H9 (cell line): ENCODE results near the gene LMX1A. TPM values are rescaled to one million over a fixed set of nuclear protein-coding genes. Genes with fewer than 3 reads are reported as not detected.

Experiments
- DNase-seq: peaks from one replicate; pipeline ENCODE4 v3.0.0-alpha.2; 2017
- H2AFZ ChIP-seq: one replicate; pipeline ENCODE4 v1.6.1; 2013; ENCODE audit warnings: mild to moderate bottlenecking, low read length, control low read depth, moderate library complexity
- H2AK5ac ChIP-seq: 2 replicates; pipeline ENCODE4 v1.6.1; 2013; ENCODE audit warnings: low read length, control low read depth, mixed read lengths; ENCODE audit not compliant: insufficient read length
- H2BK120ac ChIP-seq: one replicate; pipeline ENCODE4 v1.6.1; 2013; ENCODE audit warnings: low read depth, mild to moderate bottlenecking, low read length, control low read depth, inconsistent platforms; ENCODE audit not compliant: poor library complexity, severe bottlenecking
- H2BK12ac ChIP-seq: 2 replicates; pipeline ENCODE4 v1.6.1; 2013; ENCODE audit warnings: low read length, control low read depth, mixed read lengths, low read depth; ENCODE audit not compliant: insufficient read length
- H2BK15ac ChIP-seq: 2 replicates; pipeline ENCODE4 v1.6.1; 2013; ENCODE audit warnings: low read depth, low read length, control low read depth
- H2BK20ac ChIP-seq: one replicate; pipeline ENCODE4 v1.6.1; 2013; ENCODE audit warnings: low read depth, mild to moderate bottlenecking, low read length, control low read depth, inconsistent platforms; ENCODE audit not compliant: poor library complexity, severe bottlenecking
- H2BK5ac ChIP-seq: 2 replicates; pipeline ENCODE4 v1.6.1; 2013; ENCODE audit warnings: low read length, control low read depth, mixed read lengths; ENCODE audit not compliant: insufficient read length
- H3K14ac ChIP-seq: 2 replicates; pipeline ENCODE4 v1.6.1; 2013; ENCODE audit warnings: low read length, control low read depth; ENCODE audit not compliant: insufficient read depth
- H3K18ac ChIP-seq: 2 replicates; pipeline ENCODE4 v1.6.1; 2013; ENCODE audit warnings: low read depth, mild to moderate bottlenecking, mixed read lengths, low read length, control low read depth; ENCODE audit not compliant: insufficient read length
- H3K23ac ChIP-seq: 2 replicates; pipeline ENCODE4 v1.6.1; 2013; ENCODE audit warnings: low read length, control low read depth, mixed read lengths, low read depth; ENCODE audit not compliant: insufficient read length
- H3K23me2 ChIP-seq: 2 replicates; pipeline ENCODE4 v1.6.1; 2013; ENCODE audit warnings: low read depth, mild to moderate bottlenecking, mixed read lengths, low read length, control low read depth; ENCODE audit not compliant: insufficient read length, poor library complexity, severe bottlenecking
- H3K27ac ChIP-seq: 2 replicates; pipeline ENCODE4 v1.5.1; 2013; ENCODE audit warnings: low read length, control low read depth, mixed read lengths, low read depth; ENCODE audit not compliant: insufficient read length
- H3K27me3 ChIP-seq: 2 replicates; pipeline ENCODE4 v1.6.1; 2013; ENCODE audit warnings: low read length, control low read depth, inconsistent platforms; ENCODE audit not compliant: insufficient read depth
- H3K4ac ChIP-seq: 2 replicates; pipeline ENCODE4 v1.6.1; 2013; ENCODE audit warnings: low read depth, mild to moderate bottlenecking, control low read depth, inconsistent platforms, low read length, moderate library complexity
- H3K4me1 ChIP-seq: 2 replicates; pipeline ENCODE4 v1.6.1; 2013; ENCODE audit warnings: low read length, control low read depth, inconsistent platforms; ENCODE audit not compliant: insufficient read depth
- H3K4me2 ChIP-seq: 2 replicates; pipeline ENCODE4 v1.6.1; 2013; ENCODE audit warnings: low read length, control low read depth, mixed read lengths; ENCODE audit not compliant: insufficient read length, insufficient read depth
- H3K56ac ChIP-seq: 2 replicates; pipeline ENCODE4 v1.6.1; 2013; ENCODE audit warnings: low read depth, mild to moderate bottlenecking, mixed read lengths, low read length, control low read depth; ENCODE audit not compliant: insufficient read length
- H3K79me1 ChIP-seq: 2 replicates; pipeline ENCODE4 v1.6.1; 2013; ENCODE audit warnings: low read depth, mild to moderate bottlenecking, moderate library complexity, low read length, control low read depth, inconsistent platforms; ENCODE audit not compliant: insufficient read depth, poor library complexity, severe bottlenecking
- H3K79me2 ChIP-seq: 2 replicates; pipeline ENCODE4 v1.6.1; 2013; ENCODE audit warnings: low read length, control low read depth, inconsistent platforms; ENCODE audit not compliant: insufficient read depth
- H3K9ac ChIP-seq: 2 replicates; pipeline ENCODE4 v1.6.1; 2013; ENCODE audit warnings: low read length, control low read depth, mixed read lengths; ENCODE audit not compliant: insufficient read length; ENCODE audit errors: extremely low read depth
- H3K9me3 ChIP-seq: one replicate; pipeline ENCODE4 v1.6.1; 2013; ENCODE audit warnings: low read depth, low read length, inconsistent platforms; ENCODE audit not compliant: control insufficient read depth
- H3T11ph ChIP-seq: one replicate; pipeline ENCODE4 v1.6.1; 2013; ENCODE audit warnings: mild to moderate bottlenecking, low read length, control low read depth, inconsistent platforms
- H4K20me1 ChIP-seq: one replicate; pipeline ENCODE4 v1.6.1; 2013; ENCODE audit not compliant: control insufficient read depth, insufficient read length, insufficient read depth
- H4K5ac ChIP-seq: 2 replicates; pipeline ENCODE4 v1.6.1; 2013; ENCODE audit warnings: low read depth, mild to moderate bottlenecking, mixed read lengths, low read length, control low read depth; ENCODE audit not compliant: insufficient read length
- H4K8ac ChIP-seq: replicated peaks from 2 replicates; pipeline ENCODE4 v1.6.1; 2013; ENCODE audit warnings: low read length, control low read depth, mixed read lengths, low read depth; ENCODE audit not compliant: insufficient read length
- H4K91ac ChIP-seq: 2 replicates; pipeline ENCODE4 v1.6.1; 2013; ENCODE audit warnings: low read depth, mild to moderate bottlenecking, moderate library complexity, mixed read lengths, low read length, control low read depth; ENCODE audit not compliant: insufficient read length
- H3K27ac Mint-ChIP-seq, 3 experiments: 2 replicates in 2 of 3; 3 replicates in 1 of 3; pipeline ENCODE4 v1.8.0; 2020 to 2021; ENCODE audit warnings: mixed read lengths in 3 of 3, mild to moderate bottlenecking in 1 of 3, moderate library complexity in 1 of 3
- H3K27me3 Mint-ChIP-seq: 2 replicates; pipeline ENCODE4 v1.8.0; 2021; ENCODE audit warnings: low read depth, mild to moderate bottlenecking, moderate library complexity, mixed read lengths
- H3K36me3 Mint-ChIP-seq, 3 experiments: 2 replicates in 2 of 3; 3 replicates in 1 of 3; pipeline ENCODE4 v1.8.0; 2020 to 2021; ENCODE audit warnings: low read depth in 3 of 3, mixed read lengths in 3 of 3; ENCODE audit not compliant: insufficient read depth in 1 of 3
- H3K4me1 Mint-ChIP-seq, 2 experiments: 2 replicates each; pipeline ENCODE4 v1.8.0; 2020; ENCODE audit warnings: mixed read lengths in 2 of 2
- H3K4me3 Mint-ChIP-seq, 2 experiments: 2 replicates in 1 of 2; 3 replicates in 1 of 2; pipeline ENCODE4 v1.8.0; 2020 to 2021; ENCODE audit warnings: mild to moderate bottlenecking in 2 of 2, mixed read lengths in 2 of 2, moderate library complexity in 1 of 2
- H3K9me3 Mint-ChIP-seq, 2 experiments: 2 replicates in 1 of 2; 3 replicates in 1 of 2; pipeline ENCODE4 v1.8.0; 2020; ENCODE audit warnings: mild to moderate bottlenecking in 2 of 2, mixed read lengths in 2 of 2, moderate library complexity in 1 of 2
- WGBS: extraction: QIAGEN DNeasy Blood & Tissue Kit; methylation state at CpG from one replicate; pipeline ENCODE4 v1.1.7; 2013; ENCODE audit warnings: missing lambda C conversion rate, low lambda C conversion rate, mixed read lengths; ENCODE audit not compliant: insufficient read length; ENCODE audit errors: extremely low coverage; 5-methylcytosine and 5-hydroxymethylcytosine counted together
- total RNA-seq: library from RNA; stranded (reverse); gene quantifications from 2 replicates; pipeline ENCODE4 v1.2.1, GENCODE V29; 2021
- TF ChIP-seq, protein P1 (sequence below): fragments of 200-600 bp; sonication (generic); conservative IDR thresholded peaks from 3 replicates; pipeline ENCODE4 v1.8.0; 2021; ENCODE audit warnings: antibody characterized with exemption, mild to moderate bottlenecking

The LMX1A gene
- total RNA-seq, 1 experiment from 2014 or later = not detected

DNA sequence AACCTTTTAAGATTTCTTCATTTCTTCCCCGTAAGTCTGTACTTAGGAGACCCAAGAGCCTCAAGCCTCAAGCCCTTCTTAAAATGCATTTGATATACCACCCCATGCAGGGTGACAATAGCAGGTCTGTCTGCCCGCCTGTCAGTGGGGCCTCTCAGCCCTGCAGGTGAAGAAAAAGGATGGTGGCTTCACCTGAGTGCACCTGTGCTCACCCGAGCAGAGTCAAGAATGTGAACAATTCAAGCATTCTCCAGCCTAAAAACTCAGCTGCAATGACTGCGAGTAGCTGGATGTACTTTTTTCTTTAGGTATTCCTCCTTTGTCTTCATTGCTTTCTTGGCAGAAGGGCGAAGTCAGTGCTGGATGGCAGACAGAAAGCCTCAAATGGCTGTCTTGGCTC lies 203.3 kb downstream of the LMX1A start:
- Histone ChIP-seq H4K5ac (no peak overlapping the region), H3K9me3 (no peaks in the 10 kb centered on the region), H3K4me1 (no peaks in the 10 kb centered on the region), H3K79me2 (no peaks in the 10 kb centered on the region), H2BK12ac (no peak overlapping the region), H2BK5ac (no peak overlapping the region), H3K9ac (no peak overlapping the region), H4K20me1 (no peaks in the 10 kb centered on the region), H3T11ph (no peak overlapping the region), H3K23me2 (no peaks in the 10 kb centered on the region), H2AK5ac (no peak overlapping the region), H2BK20ac (no peak overlapping the region), H3K27ac (no peak overlapping the region), H3K56ac (no peak overlapping the region), H3K79me1 (no peaks in the 10 kb centered on the region), H3K14ac (no peak overlapping the region), H3K4me2 (no peak overlapping the region), H3K23ac (no peak overlapping the region), H3K18ac (no peak overlapping the region), H4K91ac (no peak overlapping the region), H4K8ac (no peak overlapping the region), H3K4ac (no peak overlapping the region), H2BK15ac (no peak overlapping the region), H2BK120ac (no peak overlapping the region), H2AFZ (no peak overlapping the region), H3K27me3 (no peaks in the 10 kb centered on the region)
- Mint-ChIP-seq H3K27ac (no peak overlapping the region), H3K4me1 (peaks cover 7 to 8% of the 10 kb centered on the region in 2 experiments), H3K9me3 (no peaks in the 10 kb centered on the region), H3K27me3 (peaks cover 27% of the 10 kb centered on the region), H3K4me3 (no peak overlapping the region), H3K36me3 (no peaks in the 10 kb centered on the region)
- no peak for DNase-seq
- no CpG with 5 or more reads among the region's 5 CpGs for WGBS
- TF ChIP-seq, protein P1, sequence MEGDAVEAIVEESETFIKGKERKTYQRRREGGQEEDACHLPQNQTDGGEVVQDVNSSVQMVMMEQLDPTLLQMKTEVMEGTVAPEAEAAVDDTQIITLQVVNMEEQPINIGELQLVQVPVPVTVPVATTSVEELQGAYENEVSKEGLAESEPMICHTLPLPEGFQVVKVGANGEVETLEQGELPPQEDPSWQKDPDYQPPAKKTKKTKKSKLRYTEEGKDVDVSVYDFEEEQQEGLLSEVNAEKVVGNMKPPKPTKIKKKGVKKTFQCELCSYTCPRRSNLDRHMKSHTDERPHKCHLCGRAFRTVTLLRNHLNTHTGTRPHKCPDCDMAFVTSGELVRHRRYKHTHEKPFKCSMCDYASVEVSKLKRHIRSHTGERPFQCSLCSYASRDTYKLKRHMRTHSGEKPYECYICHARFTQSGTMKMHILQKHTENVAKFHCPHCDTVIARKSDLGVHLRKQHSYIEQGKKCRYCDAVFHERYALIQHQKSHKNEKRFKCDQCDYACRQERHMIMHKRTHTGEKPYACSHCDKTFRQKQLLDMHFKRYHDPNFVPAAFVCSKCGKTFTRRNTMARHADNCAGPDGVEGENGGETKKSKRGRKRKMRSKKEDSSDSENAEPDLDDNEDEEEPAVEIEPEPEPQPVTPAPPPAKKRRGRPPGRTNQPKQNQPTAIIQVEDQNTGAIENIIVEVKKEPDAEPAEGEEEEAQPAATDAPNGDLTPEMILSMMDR = no peak
